HUDEP-2 (cell line): ENCODE data around the gene PHOSPHO2.

Experiments
- DNase-seq, 76 experiments: peaks; one replicate each; lab custom pipeline; 2025; ENCODE audit not compliant: unreplicated experiment in 76 of 76; lab: John Stamatoyannopoulos, UW

The PHOSPHO2 gene, protein sequence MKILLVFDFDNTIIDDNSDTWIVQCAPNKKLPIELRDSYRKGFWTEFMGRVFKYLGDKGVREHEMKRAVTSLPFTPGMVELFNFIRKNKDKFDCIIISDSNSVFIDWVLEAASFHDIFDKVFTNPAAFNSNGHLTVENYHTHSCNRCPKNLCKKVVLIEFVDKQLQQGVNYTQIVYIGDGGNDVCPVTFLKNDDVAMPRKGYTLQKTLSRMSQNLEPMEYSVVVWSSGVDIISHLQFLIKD

DNA sequence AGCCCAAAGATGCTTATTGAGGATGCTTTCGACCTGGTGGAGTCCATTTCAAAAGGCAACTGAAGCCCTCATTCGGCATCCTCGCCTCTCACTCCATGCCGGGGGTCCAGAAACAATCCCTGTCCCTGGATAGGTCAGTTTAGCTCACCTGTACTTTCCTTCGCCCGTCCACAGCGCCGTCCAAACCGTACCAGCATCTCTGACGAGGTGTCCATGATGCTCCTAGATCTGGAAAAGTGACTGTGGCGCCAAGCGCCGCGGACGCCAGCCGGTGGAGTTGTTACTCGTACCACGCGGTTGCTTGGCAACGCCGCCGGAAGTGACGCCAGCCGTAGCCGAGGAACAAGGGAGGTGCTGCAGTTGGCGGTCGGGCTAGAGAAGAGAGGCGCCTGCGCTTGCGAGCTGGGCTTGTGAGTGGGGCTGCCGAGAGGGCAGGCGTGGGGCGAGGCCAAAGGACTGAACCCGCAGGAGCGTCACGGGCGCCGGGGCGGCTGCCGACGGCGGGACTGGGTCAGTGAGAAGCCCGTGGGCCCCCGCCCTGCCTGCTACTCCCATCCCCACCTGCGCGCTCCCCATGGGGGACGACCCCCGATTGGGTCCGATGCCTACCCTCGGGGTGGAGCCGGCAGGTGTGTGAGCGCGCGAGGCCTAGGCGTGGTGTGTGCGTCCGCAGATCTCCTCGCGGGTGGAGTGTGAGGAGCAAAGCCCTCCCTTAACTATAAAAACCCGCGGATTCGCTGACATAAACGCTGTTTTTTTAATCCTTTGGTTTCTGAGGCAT, at the start of gene PHOSPHO2, which contains the start of gene CFAP210:
Gene PHOSPHO2, plus strand, starts transcription at position 357 of the 781 bp plus-strand sequence. CDS start 6,503 bp downstream, outside the sequence.
Gene CFAP210, minus strand, starts transcription at position 293 of the 781 bp plus-strand sequence. Its CDS starts 78 bp downstream, at position 215.
- peak in 75 of 76 experiments; percentile 26 to 97 (median 92) for DNase-seq

DNA sequence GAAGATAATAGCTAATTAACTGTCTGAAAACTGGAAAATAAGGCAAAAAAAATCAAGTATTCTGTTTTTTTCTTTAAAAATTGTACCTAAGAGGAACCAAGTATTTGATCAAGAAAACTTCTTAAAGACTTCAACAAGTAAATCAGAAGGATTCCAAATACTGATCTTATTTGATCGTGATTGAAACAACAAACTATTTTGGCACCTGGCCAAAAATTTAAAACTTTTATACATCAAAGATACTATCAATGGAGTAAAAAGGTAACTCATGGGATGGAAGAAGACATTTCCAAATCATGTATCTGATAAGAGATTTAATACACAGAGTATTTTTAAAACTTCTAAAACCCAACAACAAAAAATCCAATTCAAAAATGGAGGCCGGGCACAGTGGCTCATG, 46.8 kb upstream of the PHOSPHO2 start:
- no peak for DNase-seq

DNA sequence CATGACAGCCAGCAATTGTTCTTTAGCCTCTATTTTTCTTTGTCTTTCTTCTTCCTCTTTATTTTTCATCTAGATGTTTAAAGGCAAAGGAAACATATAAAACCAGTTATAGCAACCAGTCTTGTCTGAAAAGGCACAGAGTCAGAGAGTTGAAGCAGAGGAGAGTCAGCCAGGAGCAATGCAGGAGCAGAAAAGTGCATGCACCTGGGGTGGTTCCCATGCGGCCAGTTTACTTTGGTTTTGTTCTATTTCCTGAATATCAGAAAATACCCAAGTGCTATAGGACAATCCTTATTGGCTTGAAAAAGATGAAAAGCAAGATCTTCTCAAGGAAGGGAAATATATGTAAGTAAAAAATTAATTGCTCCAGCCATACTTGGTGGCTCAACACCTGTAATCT, 45.0 kb upstream of the PHOSPHO2 start:
- DNase-seq: no peak

DNA sequence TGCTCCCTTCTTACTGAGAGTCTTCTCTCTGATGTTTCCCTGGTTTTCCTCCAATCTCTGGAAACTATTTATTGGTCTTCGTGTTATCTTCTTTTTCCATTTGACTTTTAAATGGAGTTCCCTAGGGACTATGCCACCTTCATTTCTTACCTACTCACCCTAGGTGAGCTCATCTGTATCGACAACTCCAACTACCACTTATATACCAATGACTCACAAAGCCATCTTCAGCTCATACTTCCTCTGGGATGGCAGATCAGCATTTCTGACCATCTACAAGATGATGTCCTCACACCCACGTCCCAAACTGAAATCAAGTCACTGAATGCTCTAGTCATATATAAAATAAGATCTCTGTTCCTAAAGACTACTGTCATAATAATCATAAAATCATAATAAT, 40.6 kb upstream of the PHOSPHO2 start:
- DNase-seq: no peak

DNA sequence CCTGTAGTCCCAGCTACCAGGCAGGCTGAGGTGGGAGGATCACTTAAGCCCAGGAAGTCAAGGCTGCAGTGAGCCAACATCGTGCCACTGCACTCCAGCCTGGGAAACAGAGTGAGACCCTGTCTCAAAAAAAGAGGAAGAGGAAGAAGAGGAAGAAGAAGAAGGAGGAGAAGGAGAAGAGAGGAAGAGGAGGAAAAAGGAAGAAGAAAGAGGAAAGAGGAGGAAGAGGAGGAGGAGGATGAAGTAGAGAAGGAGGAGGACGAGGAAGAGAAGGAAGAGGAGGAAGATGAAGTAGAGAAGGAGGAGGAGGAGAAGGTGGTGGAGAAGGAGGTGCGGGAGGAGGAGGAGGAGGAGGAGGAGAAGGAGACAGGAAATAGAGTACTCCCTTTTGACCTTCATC, 38.1 kb upstream of the PHOSPHO2 start:
- DNase-seq: no peak

DNA sequence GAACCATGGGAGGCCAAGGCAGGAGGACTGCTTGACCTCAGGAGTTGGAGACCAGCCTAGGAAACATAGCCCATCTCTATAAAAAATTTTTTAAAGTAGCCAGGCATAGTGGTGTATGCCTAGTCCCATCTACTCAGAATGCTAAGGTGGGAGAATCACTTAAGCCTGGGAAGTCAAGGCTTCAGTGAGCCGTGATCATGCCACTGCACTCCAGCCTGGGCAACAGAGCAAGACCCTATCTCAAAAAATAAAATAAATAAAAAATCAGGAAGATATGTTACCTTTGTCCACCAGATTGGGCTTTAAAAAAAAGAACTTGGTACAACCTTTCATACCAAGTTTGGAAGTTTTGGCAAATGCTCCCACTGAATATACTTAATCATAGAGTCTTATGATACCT, 35.4 kb upstream of the PHOSPHO2 start:
- no peak for DNase-seq

DNA sequence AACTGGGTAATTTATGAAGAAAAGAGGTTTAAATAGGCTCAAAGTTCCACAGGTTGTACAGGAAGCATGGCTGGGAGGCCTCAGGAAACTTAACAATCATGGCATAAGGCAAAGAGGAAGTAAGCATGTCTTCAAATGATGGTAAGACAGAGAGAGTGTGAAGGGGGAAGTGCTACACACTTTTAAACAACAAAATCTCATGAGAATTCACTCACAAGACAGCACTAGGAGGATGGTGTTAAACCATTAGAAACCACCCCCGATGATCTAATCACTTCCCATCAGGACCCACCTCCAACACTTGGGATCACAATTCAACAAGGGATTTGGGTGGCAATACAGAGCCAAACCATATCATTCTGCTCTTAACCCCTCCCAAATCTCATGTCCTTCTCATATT, 34.9 kb upstream of the PHOSPHO2 start:
- DNase-seq: no peak

DNA sequence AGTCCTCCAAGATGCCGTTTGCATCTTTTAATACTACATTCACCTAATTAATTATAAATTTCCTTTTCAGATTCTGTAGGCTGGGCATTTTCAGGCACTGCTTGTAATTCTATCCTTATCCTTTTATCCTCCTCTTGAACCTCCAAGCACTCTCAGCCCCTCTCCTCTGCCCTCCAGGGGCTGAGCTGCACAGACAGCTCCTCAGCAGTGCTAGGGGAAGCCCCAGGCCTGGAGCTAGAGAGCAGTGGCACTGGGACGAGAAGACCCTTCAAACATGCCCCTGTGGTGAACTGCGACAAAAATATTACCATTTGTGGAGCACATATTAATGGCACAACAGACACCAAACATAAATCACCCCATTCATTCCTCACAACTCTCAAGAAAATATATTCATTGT, 33.0 kb upstream of the PHOSPHO2 start:
- DNase-seq: no peak

DNA sequence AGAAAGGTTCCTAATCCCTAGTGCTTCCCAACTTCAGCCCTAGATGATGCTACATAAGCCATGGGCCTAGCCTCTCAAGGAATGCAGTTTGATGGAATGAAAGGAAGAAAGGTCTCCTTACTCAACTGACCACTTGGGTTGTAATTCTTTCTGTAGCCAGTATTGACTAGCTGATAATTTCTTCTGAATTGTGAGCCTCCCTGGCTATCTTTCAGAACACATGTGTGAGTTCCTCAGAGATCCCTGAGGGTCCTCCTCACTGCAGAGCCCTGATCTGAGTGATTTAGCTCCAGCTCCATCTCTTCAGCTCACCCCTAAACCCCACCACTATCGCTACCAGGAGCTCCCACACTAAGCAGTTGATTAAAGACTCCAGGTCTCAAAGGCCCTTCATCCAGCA, 31.5 kb upstream of the PHOSPHO2 start:
- DNase-seq: peak in 13 of 76 experiments; percentile 1 to 37 (median 23)

DNA sequence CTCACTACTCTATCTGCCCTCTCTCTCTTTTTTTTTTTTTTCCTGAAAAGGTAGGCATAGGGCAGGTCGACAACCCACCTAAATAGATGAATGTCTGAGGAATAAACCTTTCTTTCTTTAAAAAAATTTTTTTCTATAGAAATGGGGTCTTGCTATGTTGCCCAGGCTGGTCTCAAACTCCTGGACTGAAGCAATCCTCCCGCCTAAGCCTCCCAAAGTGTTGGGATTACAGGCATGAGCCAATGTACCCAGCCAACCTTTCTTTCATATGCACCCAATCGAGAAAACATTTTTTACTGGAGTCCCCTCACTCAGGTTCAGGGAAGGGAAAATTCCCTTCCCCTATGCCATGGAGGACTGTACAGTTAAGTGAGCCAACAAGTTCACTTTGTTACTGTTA, 31.0 kb upstream of the PHOSPHO2 start:
- no peak for DNase-seq

DNA sequence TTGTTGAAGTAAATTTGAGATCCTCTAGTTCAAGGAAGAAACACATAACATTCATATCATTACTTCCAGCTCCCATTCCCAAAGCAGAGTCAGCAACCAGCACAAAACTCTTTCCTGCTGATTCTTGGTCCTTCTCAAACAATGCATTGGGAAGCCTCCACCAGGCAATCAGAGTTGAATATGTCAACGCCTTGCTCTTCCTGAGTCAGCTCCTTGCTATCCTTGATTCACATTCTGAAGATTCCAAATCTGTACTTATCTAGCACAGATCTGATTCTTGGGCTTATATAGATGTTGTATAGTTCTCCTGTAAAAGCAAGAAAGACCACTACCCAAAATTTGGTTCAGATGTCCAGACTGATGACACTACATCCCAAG, 29.7 kb upstream of the PHOSPHO2 start:
- peak in 1 of 76 experiments; percentile 30 for DNase-seq

DNA sequence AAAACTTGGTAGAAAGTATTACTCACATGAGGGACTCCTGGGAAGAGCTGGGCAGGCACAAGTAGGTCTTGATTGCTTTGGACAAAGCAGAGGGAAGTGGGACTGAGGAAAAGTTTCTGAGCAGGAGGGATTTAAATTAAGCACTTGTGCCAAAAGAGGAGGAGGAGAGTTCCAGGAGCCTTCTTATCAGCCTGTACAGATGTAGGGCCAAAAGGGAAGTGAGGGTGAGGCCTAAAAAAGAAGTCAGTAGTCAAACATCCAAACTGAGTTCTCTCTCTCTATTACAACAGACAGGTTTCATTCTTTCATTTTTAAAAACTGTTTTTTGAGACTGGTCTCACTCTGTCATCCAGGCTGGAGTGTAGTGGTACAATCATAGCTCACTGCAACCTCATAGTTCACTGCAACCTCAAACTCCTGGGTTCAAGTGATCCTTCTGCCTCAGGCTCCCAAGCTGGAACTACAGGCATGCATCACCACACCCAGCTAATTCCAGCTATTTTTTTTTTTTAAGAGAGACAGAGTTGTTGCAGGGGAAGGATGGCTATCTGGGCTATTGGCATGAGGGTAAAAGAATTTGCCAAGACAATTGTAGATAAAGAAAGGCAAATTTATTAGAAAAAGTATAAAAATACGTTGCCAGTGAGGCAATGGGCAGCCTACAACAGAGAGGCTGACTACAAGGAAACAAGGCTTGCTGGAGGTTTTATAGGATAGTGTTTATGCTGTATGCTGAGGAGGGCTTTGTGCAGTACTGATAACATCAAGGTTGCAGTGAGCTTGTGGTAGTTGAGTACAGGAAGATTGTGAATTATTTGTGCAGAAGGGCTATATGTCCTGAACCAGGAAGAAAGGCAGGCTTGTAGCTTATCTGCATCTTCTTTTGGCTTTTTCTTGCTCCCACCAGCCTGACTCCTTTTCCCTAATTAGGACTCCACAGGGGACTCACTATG, 29.0 kb upstream of the PHOSPHO2 start:
- peak in 48 of 76 experiments; percentile 9 to 78 (median 32) for DNase-seq

DNA sequence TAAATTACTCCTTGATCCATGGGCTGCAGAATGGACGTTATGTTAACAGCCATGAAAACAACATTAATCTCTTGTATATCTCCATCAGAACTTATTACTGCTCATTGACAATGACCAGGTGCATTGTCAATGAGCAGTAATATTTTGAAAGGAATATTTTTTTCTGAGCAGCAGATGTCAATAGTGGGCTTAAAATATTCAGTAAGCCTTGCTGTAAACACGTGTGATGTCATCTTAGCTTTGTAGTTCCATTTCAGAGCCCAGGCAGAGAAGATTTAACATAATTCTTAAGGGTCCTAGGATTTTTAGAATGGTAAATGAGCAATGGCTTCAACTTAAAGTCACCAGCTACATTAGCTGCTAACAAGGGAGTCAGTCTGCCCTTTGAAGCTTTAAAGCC, 26.7 kb upstream of the PHOSPHO2 start:
- DNase-seq: no peak

DNA sequence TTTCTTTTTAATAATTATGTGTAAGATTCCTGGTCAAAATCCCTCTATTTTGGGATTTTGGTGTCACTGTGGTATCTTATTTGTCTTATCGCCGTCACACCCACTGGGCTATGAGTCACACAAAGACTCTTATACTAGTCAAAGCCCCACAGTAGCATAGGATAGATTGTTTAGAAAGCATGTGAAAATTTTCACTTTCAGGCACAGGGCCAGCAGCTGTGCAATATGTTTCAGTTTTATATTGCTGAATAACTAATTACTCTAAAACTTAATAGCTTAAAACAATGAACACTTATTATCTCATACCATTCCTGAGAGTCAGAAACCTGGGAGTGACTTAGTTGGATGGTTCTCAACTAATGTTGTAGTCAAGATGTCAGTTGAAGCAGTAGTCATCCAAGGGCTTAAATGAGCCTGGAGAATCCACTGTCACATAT, 24.0 kb upstream of the PHOSPHO2 start:
- DNase-seq: peak in 19 of 76 experiments; percentile 3 to 36 (median 21)

DNA sequence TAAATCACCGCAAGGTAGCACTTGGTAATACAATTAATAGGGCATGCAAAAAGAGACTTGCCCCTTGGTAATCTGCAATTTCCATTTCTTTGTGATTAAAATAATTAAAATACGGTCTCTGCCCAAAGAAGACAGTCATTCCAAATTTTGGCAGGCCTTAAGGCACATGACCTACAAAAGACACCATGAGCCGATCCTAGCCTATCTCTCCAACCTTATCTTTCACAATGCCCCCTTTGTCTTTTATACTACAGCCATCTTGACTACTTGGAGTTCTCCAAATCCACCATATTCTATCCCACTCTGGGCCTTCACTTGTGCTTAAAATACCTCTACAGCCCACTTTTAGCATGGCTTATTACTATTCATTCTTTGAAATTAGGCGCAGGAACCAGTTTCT, 23.3 kb upstream of the PHOSPHO2 start:
- DNase-seq: no peak

DNA sequence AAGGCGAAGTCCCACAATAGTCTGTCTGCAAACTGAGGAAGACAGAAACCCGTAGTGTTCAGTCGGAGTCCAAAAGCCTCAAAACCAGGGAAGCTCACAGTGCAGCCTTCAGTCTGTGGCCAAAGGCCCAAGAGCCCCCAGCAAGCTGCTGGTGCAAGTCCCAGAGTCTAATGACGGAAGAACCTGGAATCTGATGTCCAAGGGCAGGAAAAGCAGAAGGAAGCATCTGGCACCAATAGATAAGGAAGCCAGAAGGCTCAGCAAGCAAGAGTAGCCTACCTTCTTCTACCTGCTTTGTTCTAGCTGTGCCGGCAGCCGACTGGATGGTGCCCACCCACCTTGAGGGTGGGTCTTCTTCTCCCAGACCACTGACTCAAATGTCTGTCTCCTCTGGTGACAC, 21.9 kb upstream of the PHOSPHO2 start:
- no peak for DNase-seq

DNA sequence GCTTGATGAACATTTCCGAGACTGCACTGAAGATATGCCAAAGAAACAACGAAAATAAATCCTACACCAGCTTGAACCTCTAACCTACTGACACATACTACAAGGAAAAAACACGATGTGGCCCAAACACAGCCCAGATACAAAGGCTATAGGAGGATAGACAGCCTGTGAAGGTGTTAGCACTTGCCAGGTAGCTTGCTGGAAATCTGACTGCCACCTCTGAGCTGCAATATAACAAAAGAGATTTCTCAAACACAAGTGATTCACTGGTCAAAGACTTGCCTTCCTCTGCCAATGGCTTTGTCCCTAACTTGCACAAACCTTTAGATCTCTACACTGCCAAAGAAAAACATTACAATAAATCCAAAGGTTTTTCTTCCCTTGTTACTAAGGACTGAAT, 21.2 kb upstream of the PHOSPHO2 start:
- DNase-seq: no peak

DNA sequence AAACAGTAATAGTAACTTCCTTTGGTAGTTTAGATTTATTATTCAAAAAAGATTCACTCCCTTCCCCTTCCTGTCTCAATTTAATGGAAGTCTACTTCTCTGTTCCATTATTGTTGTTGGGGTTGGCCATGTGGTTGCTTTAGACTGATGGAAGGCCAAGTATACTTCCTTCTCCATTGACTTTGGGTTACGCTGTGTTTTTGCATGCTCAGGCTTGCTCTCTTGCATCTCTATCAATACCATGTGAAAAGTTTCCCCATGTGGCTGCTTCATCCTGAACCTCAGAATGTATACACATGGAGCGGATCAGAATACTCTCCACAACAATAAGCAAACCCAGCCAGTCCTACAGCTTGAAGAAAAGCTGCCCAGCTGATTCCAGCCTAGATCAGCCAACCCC, 20.3 kb upstream of the PHOSPHO2 start:
- DNase-seq: no peak

DNA sequence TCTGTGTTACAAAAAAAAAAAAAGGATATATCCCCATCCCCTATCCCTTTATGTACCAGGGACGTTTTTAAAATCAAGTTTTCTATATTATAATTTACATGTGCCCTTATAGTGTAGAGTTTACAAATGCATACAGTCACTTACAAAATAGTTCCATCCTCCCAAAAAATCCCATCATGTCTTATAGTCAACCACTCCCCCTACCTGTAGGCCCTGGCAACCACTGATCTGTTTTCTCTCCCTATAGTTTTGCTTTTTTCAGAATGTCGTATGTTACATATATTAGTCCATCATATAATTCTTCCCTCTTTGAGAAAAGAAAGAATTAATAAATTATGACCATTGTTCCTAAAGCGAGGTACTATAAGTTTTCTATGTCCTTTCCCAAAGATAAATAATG, 17.9 kb upstream of the PHOSPHO2 start:
- DNase-seq: peak in 7 of 76 experiments; percentile 1 to 13 (median 5)

DNA sequence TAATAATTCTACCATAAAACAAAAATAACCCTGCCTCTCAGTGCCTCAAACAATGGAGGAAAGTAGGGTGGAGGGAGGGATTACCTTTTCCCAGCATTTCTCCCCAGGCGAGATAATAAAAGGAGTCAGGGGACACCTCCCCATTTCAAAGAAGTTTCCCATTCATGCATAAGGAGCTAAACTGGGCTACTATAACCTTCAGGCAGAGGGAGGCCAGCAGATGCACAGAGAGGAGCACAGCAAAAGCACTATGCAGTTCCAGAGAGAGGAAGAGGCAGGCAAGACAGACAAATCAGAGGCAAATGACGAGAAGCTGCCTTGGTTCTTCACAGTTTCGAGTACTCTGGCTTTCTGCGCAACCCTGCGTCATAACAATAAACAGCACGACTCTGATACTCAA, 17.4 kb upstream of the PHOSPHO2 start:
- no peak for DNase-seq

DNA sequence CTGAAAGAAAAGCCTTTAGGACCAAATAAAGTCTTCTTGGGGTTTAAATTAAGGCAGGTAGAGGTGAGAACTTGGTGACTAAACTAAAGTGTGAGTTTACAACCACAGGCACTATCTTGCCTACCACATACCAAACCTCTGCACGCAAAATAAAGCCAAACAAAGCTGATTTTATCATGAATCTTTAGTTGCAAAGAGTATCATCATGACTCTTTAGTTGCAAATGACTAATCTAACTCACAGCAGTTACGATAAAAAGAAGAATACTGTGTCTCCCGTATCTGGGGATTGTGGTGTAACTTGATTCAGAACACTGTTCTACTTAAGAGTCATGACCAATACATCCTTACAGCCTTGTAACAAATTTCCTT, 11.2 kb upstream of the PHOSPHO2 start:
- no peak for DNase-seq
